22Rv1 (cell line): ENCODE results near the gene EVL.

ENCODE experiments used
- H3K27ac ChIP-seq: fragments of 450-650 bp; 2 replicates; pipeline ENCODE4 v1.5.1; 2017
- CTCF ChIP-seq: fragments of 450-650 bp; IDR thresholded peaks from 2 replicates; pipeline ENCODE4 v1.5.1; 2017; ENCODE audit warnings: mild to moderate bottlenecking
- ZFX ChIP-seq: fragments of 450-650 bp; IDR thresholded peaks from 2 replicates; pipeline ENCODE4 v1.6.1; 2017; ENCODE audit warnings: antibody characterized with exemption, borderline replicate concordance

Gene EVL

GRCh38 chr14:100078997-100079725 lies 13.9 kb downstream of the EVL start:
- H3K27ac ChIP-seq, result no peak overlapping the region
- TF ChIP-seq ZFX, result no peak
- no peak for TF ChIP-seq CTCF

GRCh38 chr14:100079726-100080005 lies 14.4 kb downstream of the EVL start:
- H3K27ac ChIP-seq, result no peak overlapping the region
- no peak for TF ChIP-seq CTCF
- TF ChIP-seq ZFX, result no peak

GRCh38 chr14:100080206-100080605 lies 15.0 kb downstream of the EVL start:
- no peak overlapping the region for H3K27ac ChIP-seq
- TF ChIP-seq CTCF (no peak), ZFX (no peak)

GRCh38 chr14:100081997-100082625 lies 16.9 kb downstream of the EVL start:
- TF ChIP-seq CTCF (no peak), ZFX (no peak)
- H3K27ac ChIP-seq, result no peak overlapping the region

- TF ChIP-seq ZFX (no peak), CTCF (no peak)
- no peak overlapping the region for H3K27ac ChIP-seq
Observed at GRCh38 chr14:100082723-100083122, 17.5 kb downstream of the EVL start.

- H3K27ac ChIP-seq, result no peak overlapping the region
- TF ChIP-seq ZFX (no peak), CTCF (no peak)
Observed at GRCh38 chr14:100083706-100084105, 18.5 kb downstream of the EVL start.

GRCh38 chr14:100084591-100084990 lies 19.4 kb downstream of the EVL start:
- TF ChIP-seq CTCF (no peak), ZFX (no peak)
- H3K27ac ChIP-seq, result no peak overlapping the region
